K562 (cell line): ENCODE results near the gene F11R. TPM values are rescaled to one million over a fixed set of nuclear protein-coding genes. Genes with fewer than 3 reads are reported as not detected.

Experiments used
- CBX2 ChIP-seq: fragments of 200-600 bp; sonication (generic); IDR thresholded peaks from one replicate; pipeline ENCODE4 v1.6.1; 2012; ENCODE audit warnings: mild to moderate bottlenecking, low read length, inconsistent platforms; ENCODE audit not compliant: insufficient read depth, poor library complexity, severe bottlenecking
- GABPB1 ChIP-seq: sonication (generic); formaldehyde crosslinking; IDR thresholded peaks from 2 replicates; pipeline ENCODE4 v1.8.0; 2022; ENCODE audit warnings: mild to moderate bottlenecking, missing genetic modification reagents
- GATA2 ChIP-seq: sonication (generic); formaldehyde crosslinking; IDR thresholded peaks from 2 replicates; pipeline ENCODE4 v1.4.0; 2020; ENCODE audit warnings: mild to moderate bottlenecking, missing genetic modification reagents
- HMBOX1 ChIP-seq: sonication (generic); IDR thresholded peaks from 2 replicates; pipeline ENCODE4 v1.6.1; 2016
- L3MBTL2 ChIP-seq: fragments of 450-650 bp; IDR thresholded peaks from 2 replicates; pipeline ENCODE4 v1.6.1; 2016; ENCODE audit warnings: mild to moderate bottlenecking, moderate library complexity
- LEF1 ChIP-seq: fragments of 450-650 bp; IDR thresholded peaks from 2 replicates; pipeline ENCODE4 v1.6.1; 2016; ENCODE audit warnings: mild to moderate bottlenecking
- MAX ChIP-seq: sonication (generic); formaldehyde crosslinking; IDR thresholded peaks from 2 replicates; pipeline ENCODE4 v1.9.0; 2022; ENCODE audit warnings: mild to moderate bottlenecking, missing genetic modification reagents
- POU5F1 ChIP-seq: fragments of 150-350 bp; IDR thresholded peaks from 2 replicates; pipeline ENCODE4 v1.6.1; 2014; ENCODE audit warnings: borderline replicate concordance, low read length, low read depth, mild to moderate bottlenecking; ENCODE audit not compliant: partially characterized antibody
- PPARD ChIP-seq: fragments of 250-450 bp; sonication (Bioruptor Pico); IDR thresholded peaks from 2 replicates; pipeline ENCODE4 v1.8.0; 2022; ENCODE audit warnings: inconsistent platforms, mild to moderate bottlenecking, moderate library complexity
- RBM34 ChIP-seq: fragments of 200-400 bp; formaldehyde crosslinking; IDR thresholded peaks from 2 replicates; pipeline ENCODE4 v1.6.1; 2018; ENCODE audit warnings: low read length, borderline replicate concordance; ENCODE audit not compliant: insufficient read depth
- SMAD4 ChIP-seq: fragments of 250-450 bp; sonication (Bioruptor Pico); conservative IDR thresholded peaks from 2 replicates; pipeline ENCODE4 v1.8.0; 2021; ENCODE audit warnings: inconsistent platforms, mild to moderate bottlenecking, moderate library complexity
- SMARCB1 ChIP-seq: IDR thresholded peaks from 2 replicates; pipeline ENCODE4 v1.6.1; 2011; ENCODE audit warnings: improper control_type of control experiment, low read depth; ENCODE audit not compliant: insufficient read length
- SRSF9 ChIP-seq: fragments of 200-400 bp; formaldehyde crosslinking; IDR thresholded peaks from 2 replicates; pipeline ENCODE4 v1.6.1; 2017; ENCODE audit warnings: low read depth, low read length, borderline replicate concordance
- ZFP30 ChIP-seq: fragments of 250-450 bp; sonication (Bioruptor Pico); IDR thresholded peaks from 2 replicates; pipeline ENCODE4 v1.8.0; 2022; ENCODE audit warnings: moderate library complexity, mild to moderate bottlenecking, inconsistent platforms, borderline replicate concordance
- ZNF12 ChIP-seq: sonication (generic); formaldehyde crosslinking; IDR thresholded peaks from 2 replicates; pipeline ENCODE4 v1.4.0; 2020; ENCODE audit warnings: mild to moderate bottlenecking, missing genetic modification reagents
- ZNF445 ChIP-seq: fragments of 250-450 bp; sonication (Bioruptor Pico); IDR thresholded peaks from 2 replicates; pipeline ENCODE4 v1.4.0; 2020; ENCODE audit warnings: low read depth, mild to moderate bottlenecking, moderate library complexity
- ZNF583 ChIP-seq: fragments of 250-450 bp; sonication (Bioruptor Pico); IDR thresholded peaks from 2 replicates; pipeline ENCODE4 v1.4.0; 2020
- ZNF707 ChIP-seq: fragments of 250-450 bp; sonication (Bioruptor Pico); conservative IDR thresholded peaks from 2 replicates; pipeline ENCODE4 v1.8.0; 2022; ENCODE audit warnings: inconsistent platforms, mild to moderate bottlenecking, moderate library complexity
- ZNF75A ChIP-seq: fragments of 450-650 bp; formaldehyde crosslinking; IDR thresholded peaks from 2 replicates; pipeline ENCODE4 v1.4.0; 2020; ENCODE audit warnings: mild to moderate bottlenecking
- polyA plus RNA-seq, 8 experiments: library from polyadenylated mRNA; depleted of rRNA in 4 of 8; stranded (reverse) in 5 of 8; unstranded in 3 of 8; fragments of >200 nt; fragmentation: Nextera tagmentation in 2 of 8; fragmentation: Illumina TruSeq in 1 of 8; extraction: Ambion mirVana in 2 of 8; extraction: Trizol in 1 of 8; gene quantifications; 2 replicates each; pipeline versions ENCODE4 v1.2.1 to v1.2.3, GENCODE V29; 2011 to 2014; ENCODE audit warnings: inconsistent platforms in 1 of 8, missing spikeins in 1 of 8
- total RNA-seq, 7 experiments: library from RNA; depleted of rRNA in 6 of 7; stranded (reverse); fragments of >200 nt in 6 of 7; fragmentation: Illumina TruSeq in 2 of 7; extraction: Trizol in 2 of 7; gene quantifications; 2 replicates each; pipeline versions ENCODE4 v1.2.1 to v1.2.3, GENCODE V29; 2011 to 2021; ENCODE audit warnings: low replicate concordance in 1 of 7
- TF ChIP-seq, protein P1 (sequence below): IDR thresholded peaks from 3 replicates; pipeline ENCODE4 v1.6.1; 2011; ENCODE audit warnings: borderline replicate concordance, mild to moderate bottlenecking; ENCODE audit not compliant: insufficient read length, insufficient read depth

The F11R gene
- total and polyA plus RNA-seq, 9 of the 15 experiments (the other 6 are each of a cell fraction or from before 2014, with no cell fraction given): 27.4 to 187 (median 52.5) TPM

- TF ChIP-seq ZNF12: no peak
- TF ChIP-seq SMARCB1: no peak
- peak; percentile 53; the same call in 1 of the 2 replicates for TF ChIP-seq L3MBTL2
- TF ChIP-seq MAX (CRISPR knock-in tag): no peak
- TF ChIP-seq HMBOX1: peak; percentile 40
- peak; percentile 90 for TF ChIP-seq LEF1
- peak; percentile 81 for TF ChIP-seq GATA2 (CRISPR knock-in tag)
- TF ChIP-seq, protein P1, sequence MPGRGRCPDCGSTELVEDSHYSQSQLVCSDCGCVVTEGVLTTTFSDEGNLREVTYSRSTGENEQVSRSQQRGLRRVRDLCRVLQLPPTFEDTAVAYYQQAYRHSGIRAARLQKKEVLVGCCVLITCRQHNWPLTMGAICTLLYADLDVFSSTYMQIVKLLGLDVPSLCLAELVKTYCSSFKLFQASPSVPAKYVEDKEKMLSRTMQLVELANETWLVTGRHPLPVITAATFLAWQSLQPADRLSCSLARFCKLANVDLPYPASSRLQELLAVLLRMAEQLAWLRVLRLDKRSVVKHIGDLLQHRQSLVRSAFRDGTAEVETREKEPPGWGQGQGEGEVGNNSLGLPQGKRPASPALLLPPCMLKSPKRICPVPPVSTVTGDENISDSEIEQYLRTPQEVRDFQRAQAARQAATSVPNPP: no peak
- no peak for TF ChIP-seq CBX2
- TF ChIP-seq ZNF583 (CRISPR knock-in tag): no peak
- TF ChIP-seq PPARD: no peak
- no peak for TF ChIP-seq POU5F1
- TF ChIP-seq ZFP30: no peak
- peak; percentile 12; the same call in 1 of the 2 replicates for TF ChIP-seq ZNF445 (CRISPR knock-in tag)
- no peak for TF ChIP-seq ZNF75A (CRISPR knock-in tag)
- TF ChIP-seq SMAD4 (CRISPR knock-in tag): peak; percentile 87
- TF ChIP-seq RBM34: no peak
- peak; percentile 87 for TF ChIP-seq GABPB1
- no peak for TF ChIP-seq ZNF707
- TF ChIP-seq SRSF9: no peak
Observed at GRCh38 chr1:161013488-161014230, 7.3 kb downstream of the F11R start (continued).
